ENCODE data around the gene IL15. TPM values are rescaled to one million over a fixed set of nuclear protein-coding genes. Genes with fewer than 3 reads are reported as not detected.
A peak's percentile ranks its signal among the peaks of the same experiment; 100 is the strongest.

Gene IL15
- polyA plus RNA-seq, 2 of the 4 experiments (the other 2 are of a cell fraction) = 14.1 to 32.3 TPM

DNA sequence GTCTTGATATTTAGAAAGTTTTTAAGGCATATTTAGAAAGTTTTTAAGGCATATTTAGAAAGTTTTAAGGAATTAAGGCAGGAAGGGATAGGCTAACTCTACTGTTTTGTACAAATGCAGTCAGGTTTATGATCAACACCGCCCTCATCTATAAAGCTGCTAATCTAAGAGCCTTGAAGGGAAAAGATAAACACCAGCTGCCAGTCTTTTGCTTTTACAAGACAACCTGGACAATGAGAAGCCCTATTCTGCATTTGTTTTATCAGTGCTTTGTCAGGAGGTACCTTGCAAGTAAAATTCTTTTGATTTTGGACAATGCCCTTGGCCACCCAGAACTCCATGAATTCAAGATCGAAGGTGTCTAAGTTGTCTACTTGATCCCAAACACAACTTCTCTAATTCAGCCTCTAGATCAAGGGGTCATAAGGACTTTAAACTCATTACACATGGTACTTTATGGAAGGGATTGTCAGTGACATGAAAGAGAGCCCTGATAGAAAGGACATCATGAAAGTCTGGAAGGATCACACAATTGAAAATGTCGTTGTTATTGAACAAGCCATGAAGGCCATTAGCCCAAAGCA lies 39.8 kb downstream of the IL15 start:
- DNase-seq (ENCODE audit: low read depth in 1 of 2, low spot score in 1 of 2) (no peak), FAIRE-seq (no peak), ATAC-seq (no peak)
- Histone ChIP-seq H3K27ac (peak overlapping the region; percentile 34 to 87; a peak in 4 of 6 replicates), H3K4me1 (peaks cover 53% of the 10 kb centered on the region), H3K9me3 (no peaks in the 10 kb centered on the region), H3K4me2 (0 out of 3 replicates have a peak overlapping the region, but pooled peaks have one; percentile 9), H3K4me3 (no peak overlapping the region)
- POLR2A ChIA-PET = no interaction called here
- TF ChIP-seq POLR2AphosphoS2 (conservative IDR thresholded peaks at IDR 0.05; ENCODE audit: low read length) = no peak
- TF ChIP-seq, protein P1, sequence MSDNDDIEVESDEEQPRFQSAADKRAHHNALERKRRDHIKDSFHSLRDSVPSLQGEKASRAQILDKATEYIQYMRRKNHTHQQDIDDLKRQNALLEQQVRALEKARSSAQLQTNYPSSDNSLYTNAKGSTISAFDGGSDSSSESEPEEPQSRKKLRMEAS (IDR thresholded peaks at IDR 0.05) = no peak
- TF ChIP-seq, protein P2, sequence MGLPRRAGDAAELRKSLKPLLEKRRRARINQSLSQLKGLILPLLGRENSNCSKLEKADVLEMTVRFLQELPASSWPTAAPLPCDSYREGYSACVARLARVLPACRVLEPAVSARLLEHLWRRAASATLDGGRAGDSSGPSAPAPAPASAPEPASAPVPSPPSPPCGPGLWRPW (IDR thresholded peaks at IDR 0.05) = no peak
- no peak for TF ChIP-seq BHLHE40 (IDR thresholded peaks at IDR 0.05; ENCODE audit: low read depth, low read length)
- TF ChIP-seq NPAS2 (CRISPR knock-in tag; IDR thresholded peaks at IDR 0.05; ENCODE audit: borderline replicate concordance) = no peak
- TF ChIP-seq, protein P3, sequence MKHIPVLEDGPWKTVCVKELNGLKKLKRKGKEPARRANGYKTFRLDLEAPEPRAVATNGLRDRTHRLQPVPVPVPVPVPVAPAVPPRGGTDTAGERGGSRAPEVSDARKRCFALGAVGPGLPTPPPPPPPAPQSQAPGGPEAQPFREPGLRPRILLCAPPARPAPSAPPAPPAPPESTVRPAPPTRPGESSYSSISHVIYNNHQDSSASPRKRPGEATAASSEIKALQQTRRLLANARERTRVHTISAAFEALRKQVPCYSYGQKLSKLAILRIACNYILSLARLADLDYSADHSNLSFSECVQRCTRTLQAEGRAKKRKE (CRISPR knock-in tag; IDR thresholded peaks at IDR 0.05; ENCODE audit: low read depth) = no peak
- TF ChIP-seq, protein P4, sequence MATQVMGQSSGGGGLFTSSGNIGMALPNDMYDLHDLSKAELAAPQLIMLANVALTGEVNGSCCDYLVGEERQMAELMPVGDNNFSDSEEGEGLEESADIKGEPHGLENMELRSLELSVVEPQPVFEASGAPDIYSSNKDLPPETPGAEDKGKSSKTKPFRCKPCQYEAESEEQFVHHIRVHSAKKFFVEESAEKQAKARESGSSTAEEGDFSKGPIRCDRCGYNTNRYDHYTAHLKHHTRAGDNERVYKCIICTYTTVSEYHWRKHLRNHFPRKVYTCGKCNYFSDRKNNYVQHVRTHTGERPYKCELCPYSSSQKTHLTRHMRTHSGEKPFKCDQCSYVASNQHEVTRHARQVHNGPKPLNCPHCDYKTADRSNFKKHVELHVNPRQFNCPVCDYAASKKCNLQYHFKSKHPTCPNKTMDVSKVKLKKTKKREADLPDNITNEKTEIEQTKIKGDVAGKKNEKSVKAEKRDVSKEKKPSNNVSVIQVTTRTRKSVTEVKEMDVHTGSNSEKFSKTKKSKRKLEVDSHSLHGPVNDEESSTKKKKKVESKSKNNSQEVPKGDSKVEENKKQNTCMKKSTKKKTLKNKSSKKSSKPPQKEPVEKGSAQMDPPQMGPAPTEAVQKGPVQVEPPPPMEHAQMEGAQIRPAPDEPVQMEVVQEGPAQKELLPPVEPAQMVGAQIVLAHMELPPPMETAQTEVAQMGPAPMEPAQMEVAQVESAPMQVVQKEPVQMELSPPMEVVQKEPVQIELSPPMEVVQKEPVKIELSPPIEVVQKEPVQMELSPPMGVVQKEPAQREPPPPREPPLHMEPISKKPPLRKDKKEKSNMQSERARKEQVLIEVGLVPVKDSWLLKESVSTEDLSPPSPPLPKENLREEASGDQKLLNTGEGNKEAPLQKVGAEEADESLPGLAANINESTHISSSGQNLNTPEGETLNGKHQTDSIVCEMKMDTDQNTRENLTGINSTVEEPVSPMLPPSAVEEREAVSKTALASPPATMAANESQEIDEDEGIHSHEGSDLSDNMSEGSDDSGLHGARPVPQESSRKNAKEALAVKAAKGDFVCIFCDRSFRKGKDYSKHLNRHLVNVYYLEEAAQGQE (IDR thresholded peaks at IDR 0.05) = no peak
- no peak for TF ChIP-seq CBX2 (IDR thresholded peaks at IDR 0.05; ENCODE audit: borderline replicate concordance, low read depth)
- no peak for TF ChIP-seq JUN (IDR thresholded peaks at IDR 0.05)
- no peak for TF ChIP-seq FOSL2 (IDR thresholded peaks at IDR 0.05)
- no peak for TF ChIP-seq FOSL2 (CRISPR knock-in tag; IDR thresholded peaks at IDR 0.05)
- no peak for TF ChIP-seq ZSCAN20 (CRISPR knock-in tag; IDR thresholded peaks at IDR 0.05)
- no peak for TF ChIP-seq CHD2 (IDR thresholded peaks at IDR 0.05; ENCODE audit: low read length, partially characterized antibody)
- no peak for TF ChIP-seq ZFP36 (IDR thresholded peaks at IDR 0.05; ENCODE audit: borderline replicate concordance, partially characterized antibody)
- 65% methylated on average over 3 of the region's 3 CpGs for WGBS (ENCODE audit: missing lambda C conversion rate)
- CTCF ChIA-PET = no interaction called here

DNA sequence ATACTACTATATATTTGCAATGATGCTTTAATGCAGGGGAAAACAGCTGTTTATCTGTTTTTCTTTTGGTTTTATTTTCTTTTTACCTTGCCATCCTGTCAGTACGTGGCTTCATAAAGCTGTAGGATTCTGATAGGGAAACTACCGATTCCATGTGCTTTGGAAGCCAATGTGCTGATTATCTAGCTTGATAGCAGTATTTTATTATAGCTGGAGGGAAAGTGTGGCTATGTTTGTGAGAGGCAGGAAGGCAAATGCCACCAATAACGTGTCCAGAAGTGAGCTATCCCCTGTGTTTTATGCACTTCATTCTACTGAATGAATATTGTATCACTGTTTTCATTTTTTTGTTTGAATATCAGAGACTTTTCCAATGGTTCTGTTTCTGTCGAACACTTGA lies 43.7 kb downstream of the IL15 start:
- Histone ChIP-seq H3K4me1 (peaks cover 80% of the 10 kb centered on the region), H3K4me3 (no peak overlapping the region; the same call in 2 of the 3 replicates), H3K4me2 (peak overlapping the region; percentile 70), H3K27ac (peak overlapping the region; percentile 78 to 82), H3K9me3 (no peaks in the 10 kb centered on the region)
- 39% methylated on average over 4 of the region's 4 CpGs for WGBS (ENCODE audit: missing lambda C conversion rate)
- ChIA-PET POLR2A (no interaction called here), CTCF (interaction anchor here (0.6 to 1.7 kb wide), 2 partner anchors 333 to 1719 kb away, joined by 3 to 7 read pairs; no protein-coding TSS in a partner anchor)
- TF ChIP-seq ZNF302 (CRISPR knock-in tag; IDR thresholded peaks at IDR 0.05) (no peak), JUN (IDR thresholded peaks at IDR 0.05) (no peak), JUNB (IDR thresholded peaks at IDR 0.05) (no peak), CHD4 (IDR thresholded peaks at IDR 0.05; ENCODE audit: borderline replicate concordance) (no peak)
- TF ChIP-seq, protein P3 (CRISPR knock-in tag; IDR thresholded peaks at IDR 0.05; ENCODE audit: low read depth) = no peak
- no peak for FAIRE-seq
- DNase-seq (ENCODE audit: low read depth in 1 of 2, low spot score in 1 of 2) = no peak
- ATAC-seq = no peak; a peak in 1 of 6 replicates

All from A549 (cell line).